ENCODE measurements around the gene OR11H7. TPM values are rescaled to one million over a fixed set of nuclear protein-coding genes. Genes with fewer than 3 reads are reported as not detected.
"Not testable (repeated sequence)": the region's sequence is repeated elsewhere in the genome, so short reads cannot be mapped to it uniquely, and the experiment has no call there.

OR11H7 gene
- not detected for total RNA-seq
- long read RNA-seq, donor 1, result 0 reads
- long read RNA-seq, donor 2, result 0 reads

DNA sequence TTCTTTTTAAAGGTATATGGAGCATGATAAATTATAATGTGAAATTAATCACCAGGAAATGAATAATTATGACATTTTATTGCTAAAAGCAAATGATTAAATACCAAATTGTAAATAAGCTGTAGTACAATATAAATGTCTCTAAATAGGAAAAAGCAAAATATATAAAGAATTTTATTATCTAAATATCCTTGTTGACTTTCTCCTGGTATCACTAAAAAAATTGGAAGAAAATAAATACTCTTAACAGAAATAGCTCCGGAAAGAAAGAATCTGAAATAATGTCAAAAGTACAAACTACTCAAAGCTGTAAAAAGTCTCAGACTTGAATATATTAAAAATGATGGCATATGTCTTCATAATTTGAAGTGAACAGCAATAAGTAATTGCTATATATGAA, at the start of gene OR11H7:
TSS of gene OR11H7 (plus strand) at position 301 of the 400 bp plus-strand sequence.
- intact Hi-C loops (cut with DNase I), result no loop called here
- no peak for DNase-seq (ENCODE audit: low spot score)

DNA sequence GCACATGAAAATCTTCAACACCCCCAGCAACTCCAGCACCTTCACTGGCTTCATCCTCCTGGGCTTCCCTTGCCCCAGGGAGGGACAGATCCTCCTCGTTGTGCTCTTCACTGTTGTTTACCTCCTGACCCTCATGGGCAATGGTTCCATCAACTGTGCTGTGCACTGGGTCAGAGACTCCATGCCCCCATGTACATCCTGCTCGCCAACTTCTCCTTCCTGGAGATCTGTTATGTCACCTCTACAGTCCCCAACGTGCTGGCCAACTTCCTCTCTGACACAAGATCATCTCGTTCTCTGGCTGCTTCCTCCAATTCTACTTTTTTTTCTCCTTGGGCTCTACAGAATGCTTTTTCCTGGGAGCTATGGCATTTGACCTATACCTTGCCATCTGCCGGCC, 49.6 kb upstream of the OR11H7 start:
- no peak for DNase-seq (ENCODE audit: low spot score)

DNA sequence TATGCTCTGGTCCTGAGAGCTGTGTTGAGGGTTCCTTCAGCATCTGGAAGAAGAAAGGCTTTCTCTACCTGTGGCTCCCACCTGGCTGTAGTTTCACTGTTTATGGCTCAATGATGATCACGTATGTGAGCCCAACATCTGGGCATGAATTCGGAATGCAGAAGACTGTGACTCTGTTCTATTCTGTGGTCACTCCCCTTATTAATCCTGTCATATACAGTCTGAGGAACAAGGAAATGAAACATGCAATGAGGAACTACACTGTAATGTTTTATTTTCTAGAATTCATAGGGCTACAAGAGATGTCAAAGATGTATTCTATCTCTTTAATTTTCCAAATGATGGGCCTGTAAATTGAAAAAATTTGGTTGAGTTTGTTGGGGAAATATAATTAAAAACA, 48.9 kb upstream of the OR11H7 start:
- DNase-seq (ENCODE audit: low spot score), result no peak
- intact Hi-C loops (cut with DNase I), result no loop called here

More for the DNA sequence above, 49.6 kb upstream of the OR11H7 start:
- intact Hi-C loops (cut with DNase I), result no loop called here

GRCh38 chr14:20180486-20180885, 48.3 kb upstream of the OR11H7 start:
- intact Hi-C loops (cut with DNase I), result no loop called here
- no peak for DNase-seq (ENCODE audit: low spot score)

DNA sequence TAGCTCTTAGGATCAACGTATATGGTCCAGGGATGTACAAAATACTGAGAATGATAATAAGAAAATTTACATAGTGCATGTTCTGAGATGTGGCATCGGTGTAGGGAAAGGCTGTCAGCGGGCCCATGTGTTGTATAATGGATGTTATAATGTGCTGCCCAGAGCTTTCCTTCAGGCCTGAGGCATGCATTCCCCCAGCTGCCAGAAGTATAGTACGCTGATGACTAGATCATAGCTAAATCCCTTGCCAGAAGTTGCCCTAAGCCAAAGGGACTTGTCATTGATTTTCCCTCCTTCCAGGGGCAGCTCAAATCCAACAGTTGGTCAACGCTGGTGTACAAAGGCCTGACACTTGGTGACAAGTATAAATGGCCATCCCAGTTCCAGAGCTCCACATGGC, 44.6 kb upstream of the OR11H7 start:
- intact Hi-C loops (cut with DNase I), result no loop called here

GRCh38 chr14:20190596-20190995, 38.2 kb upstream of the OR11H7 start, which contains the start of gene OR11G2:
TSS of gene OR11G2 (plus strand) at chr14:20190896. CDS start at chr14:20197438, 6,542 bp downstream.
- DNase-seq (ENCODE audit: low spot score), result no peak
- intact Hi-C loops (cut with DNase I), result no loop called here

More for the DNA sequence above, 44.6 kb upstream of the OR11H7 start:
- DNase-seq (ENCODE audit: low spot score), result no peak

DNA sequence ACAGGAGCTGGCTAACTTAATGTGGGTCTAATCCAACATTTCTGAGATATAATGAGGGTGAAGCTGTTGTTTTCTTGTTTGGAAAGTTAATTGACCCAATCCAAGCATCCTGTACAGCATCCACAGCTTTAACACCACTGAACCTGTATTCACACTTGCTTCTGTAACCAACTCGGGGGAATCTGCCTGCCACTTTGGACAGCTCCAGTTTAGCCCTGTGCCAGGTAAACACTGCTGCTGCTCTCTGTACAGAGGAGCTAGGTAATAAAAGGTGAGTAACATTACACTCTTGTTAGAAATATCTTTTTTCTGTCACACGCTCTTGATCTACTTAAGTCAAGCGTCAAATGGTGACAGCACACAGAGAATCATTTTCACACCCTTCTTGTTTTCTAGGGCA, 37.4 kb upstream of the OR11H7 start:
- no peak for DNase-seq (ENCODE audit: low spot score)
- intact Hi-C loops (cut with DNase I), result no loop called here

- DNase-seq (ENCODE audit: low spot score), result no peak
- intact Hi-C loops (cut with DNase I), result no loop called here
Observed at GRCh38 chr14:20194101-20194500, 34.7 kb upstream of the OR11H7 start.

GRCh38 chr14:20195170-20195569, 33.6 kb upstream of the OR11H7 start:
- DNase-seq (ENCODE audit: low spot score); intact Hi-C loops (cut with DNase I): not testable (repeated sequence)

DNA sequence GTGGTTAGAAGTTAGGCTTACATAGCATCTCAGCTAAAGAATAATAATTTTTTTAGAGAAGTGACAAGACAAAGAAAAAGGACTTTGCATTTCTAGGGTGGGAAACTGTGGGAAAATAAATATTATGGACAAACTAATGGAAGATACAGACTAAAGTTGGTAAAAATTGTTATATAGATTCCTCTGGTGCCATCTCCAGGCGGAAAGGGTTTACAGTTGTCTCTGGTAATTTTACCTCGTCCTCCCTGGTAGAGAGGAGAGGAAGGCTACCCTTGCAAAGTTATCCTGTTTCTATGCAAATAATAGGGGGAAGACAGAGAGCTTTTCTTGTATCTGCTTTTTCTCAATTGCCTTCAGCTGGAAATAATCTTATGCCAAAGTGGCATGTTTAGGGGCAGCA, 32.9 kb upstream of the OR11H7 start:
- DNase-seq (ENCODE audit: low spot score), result no peak
- intact Hi-C loops (cut with DNase I), result no loop called here

DNA sequence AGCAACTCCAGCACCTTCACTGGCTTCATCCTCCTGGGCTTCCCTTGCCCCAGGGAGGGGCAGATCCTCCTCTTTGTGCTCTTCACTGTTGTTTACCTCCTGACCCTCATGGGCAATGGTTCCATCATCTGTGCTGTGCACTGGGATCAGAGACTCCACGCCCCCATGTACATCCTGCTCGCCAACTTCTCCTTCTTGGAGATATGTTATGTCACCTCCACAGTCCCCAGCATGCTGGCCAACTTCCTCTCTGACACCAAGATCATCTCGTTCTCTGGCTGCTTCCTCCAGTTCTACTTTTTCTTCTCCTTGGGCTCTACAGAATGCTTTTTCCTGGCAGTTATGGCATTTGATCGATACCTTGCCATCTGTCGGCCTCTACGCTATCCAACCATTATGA, 31.3 kb upstream of the OR11H7 start:
- intact Hi-C loops (cut with DNase I), result no loop called here
- DNase-seq (ENCODE audit: low spot score), result no peak

- DNase-seq (ENCODE audit: low spot score), result no peak
- intact Hi-C loops (cut with DNase I), result no loop called here
Observed at GRCh38 chr14:20198991-20199390, 29.8 kb upstream of the OR11H7 start.

- intact Hi-C loops (cut with DNase I), result loop anchor here in 1 of 2 donors (5.0 kb wide), 1 partner anchor 47 kb away; no protein-coding TSS in a partner anchor
- DNase-seq (ENCODE audit: low spot score), result no peak
Observed at GRCh38 chr14:20204721-20205120, 24.1 kb upstream of the OR11H7 start.

DNA sequence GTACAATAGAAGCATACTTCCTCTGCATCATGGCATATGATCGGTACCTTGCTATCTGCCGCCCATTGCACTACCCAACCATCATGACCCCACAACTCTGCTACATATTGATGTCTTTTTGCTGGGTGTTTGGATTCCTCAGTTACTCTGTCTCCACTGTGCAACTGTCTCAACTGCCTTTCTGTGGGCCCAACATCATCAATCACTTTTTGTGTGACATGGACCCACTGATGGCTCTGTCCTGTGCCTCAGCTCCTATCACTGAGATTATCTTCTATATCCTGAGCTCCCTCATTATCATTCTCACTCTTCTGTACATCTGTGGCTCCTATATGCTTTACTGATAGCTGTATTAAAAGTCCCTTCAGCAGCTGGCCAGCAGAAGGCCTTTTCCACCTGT, 19.2 kb upstream of the OR11H7 start:
- intact Hi-C loops (cut with DNase I), result no loop called here
- no peak for DNase-seq (ENCODE audit: low spot score)

DNA sequence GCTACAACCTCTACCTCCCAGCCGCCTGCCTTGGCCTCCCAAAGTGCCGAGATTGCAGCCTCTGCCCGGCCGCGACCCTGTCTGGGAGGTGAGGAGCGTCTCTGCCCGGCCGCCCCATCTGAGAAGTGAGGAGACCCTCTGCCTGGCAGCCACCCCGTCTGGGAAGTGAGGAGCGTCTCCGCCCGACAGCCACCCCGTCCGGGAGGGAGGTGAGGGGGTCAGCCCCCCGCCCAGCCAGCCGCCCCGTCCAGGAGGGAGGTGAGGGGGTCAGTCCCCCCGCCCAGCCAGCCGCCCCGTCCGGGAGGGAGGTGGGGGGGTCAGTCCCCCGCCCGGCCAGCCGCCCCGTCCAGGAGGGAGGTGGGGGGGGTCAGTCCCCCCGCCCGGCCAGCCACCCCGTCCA, 16.4 kb upstream of the OR11H7 start:
- intact Hi-C loops (cut with DNase I); DNase-seq (ENCODE audit: low spot score): not testable (repeated sequence)

- intact Hi-C loops (cut with DNase I), result no loop called here
- no peak for DNase-seq (ENCODE audit: low spot score)
Observed at GRCh38 chr14:20215196-20215595, 13.6 kb upstream of the OR11H7 start.

GRCh38 chr14:20219033-20219432, 9.7 kb upstream of the OR11H7 start:
- intact Hi-C loops (cut with DNase I), result no loop called here
- no peak for DNase-seq (ENCODE audit: low spot score)

DNA sequence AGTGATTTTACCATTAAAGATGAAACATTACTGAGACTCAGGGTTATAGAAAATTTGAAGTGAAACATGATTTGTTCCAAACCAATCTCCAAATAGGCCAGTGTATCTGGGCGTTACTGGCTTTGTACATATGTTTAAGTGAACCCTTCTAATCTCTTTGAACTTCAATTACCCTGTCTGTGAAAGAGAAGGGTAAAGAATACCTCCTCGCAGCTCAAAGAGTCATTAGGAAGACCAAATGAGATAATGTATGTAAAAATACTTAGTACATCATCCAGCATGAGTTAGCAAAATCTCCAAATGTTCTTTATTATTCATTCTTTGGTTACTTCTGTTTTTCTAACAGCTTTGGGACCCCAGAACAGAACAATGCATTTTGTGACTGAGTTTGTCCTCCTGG, 5.4 kb upstream of the OR11H7 start, which contains the start of gene OR11H6:
TSS of gene OR11H6 (plus strand) at position 301 of the 400 bp plus-strand sequence. CDS start at position 301, 0 bp downstream.
- intact Hi-C loops (cut with DNase I), result no loop called here
- DNase-seq (ENCODE audit: low spot score), result no peak

- DNase-seq (ENCODE audit: low spot score); intact Hi-C loops (cut with DNase I): not testable (repeated sequence)
Observed at GRCh38 chr14:20235415-20235814, 6.6 kb downstream of the OR11H7 start.

- intact Hi-C loops (cut with DNase I), result no loop called here
- DNase-seq (ENCODE audit: low spot score), result no peak
Observed at GRCh38 chr14:20247646-20248246, 19.0 kb downstream of the OR11H7 start.

DNA sequence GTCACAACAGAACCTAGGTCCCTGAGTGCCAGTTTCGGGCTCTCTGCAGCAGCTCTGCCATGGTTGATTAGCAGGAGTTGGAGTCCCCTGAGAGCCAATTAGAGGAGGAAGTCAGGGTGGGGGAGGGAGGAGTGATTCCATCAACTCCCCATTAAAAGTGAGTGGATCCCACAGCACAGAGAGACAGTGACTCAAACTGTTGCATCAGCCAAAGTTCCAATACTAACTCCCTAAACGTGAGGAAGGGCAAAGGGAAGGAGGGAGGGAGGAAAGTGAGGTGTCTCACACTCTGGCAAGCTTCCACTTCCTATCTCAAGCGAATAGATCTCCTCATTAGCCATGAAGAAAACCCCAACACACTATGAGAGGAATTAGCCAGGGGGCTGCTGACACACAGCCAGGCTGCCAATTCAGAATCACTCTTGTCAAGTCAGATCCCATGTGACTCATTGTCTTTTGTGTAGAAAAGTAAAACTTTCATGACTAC, 33.9 kb downstream of the OR11H7 start:
- intact Hi-C loops (cut with DNase I), result no loop called here
- DNase-seq (ENCODE audit: low spot score), result no peak

Data from posterior vena cava (tissue), 2 donors.